Upper lobe of left lung (tissue), 6 donors: ENCODE data around the gene OR7D4. TPM values are rescaled to one million over a fixed set of nuclear protein-coding genes. Genes with fewer than 3 reads are reported as not detected.

Experiments used
- ATAC-seq, 2 donors: fragments of 200-7000 bp; cut with Tn5 transposase; one replicate each; pipeline ENCODE4 v1.9.1; 2022; ENCODE audit warnings: mild to moderate bottlenecking in 2 of 2, moderate library complexity in 2 of 2; ENCODE audit not compliant: low FRiP score in 2 of 2
- DNase-seq, 2 donors: peaks; one replicate each; pipeline ENCODE4 v3.0.0-alpha.2; 2019 to 2020
- H3K27ac ChIP-seq, 4 donors: fragments of 200-600 bp; sonication (generic); one replicate each; pipeline ENCODE4 v1.5.1; 2016 to 2019
- H3K27me3 ChIP-seq, 4 donors: fragments of 200-600 bp; sonication (generic); one replicate each; pipeline ENCODE4 v1.5.1; 2017 to 2019
- H3K36me3 ChIP-seq, 4 donors: fragments of 200-600 bp; sonication (generic); one replicate each; pipeline ENCODE4 v1.5.1; 2016 to 2019
- H3K4me1 ChIP-seq, 4 donors: fragments of 200-600 bp; sonication (generic); one replicate each; pipeline ENCODE4 v1.5.1; 2018 to 2019
- H3K4me3 ChIP-seq, 4 donors: fragments of 200-600 bp; sonication (generic); one replicate each; pipeline ENCODE4 v1.5.1; 2017 to 2019; ENCODE audit warnings: mild to moderate bottlenecking in 2 of 4, moderate library complexity in 1 of 4
- H3K9me3 ChIP-seq, 4 donors: fragments of 200-600 bp; sonication (generic); one replicate each; pipeline ENCODE4 v1.5.1; 2018 to 2019
- CTCF ChIP-seq, 6 experiments: fragments of 450-650 bp in 4 of 6; fragments of 200-600 bp in 2 of 6; sonication (generic) in 2 of 6; IDR thresholded peaks; one replicate each; pipeline ENCODE4 v1.5.1; 2016 to 2019; ENCODE audit warnings: antibody characterized with exemption in 6 of 6
- EP300 ChIP-seq, 4 donors: sonication (generic); formaldehyde crosslinking; IDR thresholded peaks; one replicate each; pipeline ENCODE4 v1.5.1; 2017; ENCODE audit warnings: antibody characterized with exemption in 4 of 4, control low read depth in 2 of 4
- POLR2A ChIP-seq, 4 donors: fragments of 450-650 bp; IDR thresholded peaks; one replicate each; pipeline ENCODE4 v1.5.1; 2016 to 2017; ENCODE audit warnings: antibody characterized with exemption in 4 of 4, mild to moderate bottlenecking in 2 of 4
- POLR2AphosphoS5 ChIP-seq, 2 donors: sonication (generic); formaldehyde crosslinking; IDR thresholded peaks; one replicate each; pipeline ENCODE4 v1.5.1; 2017; ENCODE audit warnings: antibody characterized with exemption in 2 of 2
- WGBS, 2 donors: methylation state at CpG; one replicate each; pipeline ENCODE4 v1.1.5; 2017 to 2018; 5-methylcytosine and 5-hydroxymethylcytosine counted together
- total RNA-seq, 6 donors: library from RNA; depleted of rRNA in 4 of 6; stranded (reverse); fragments of >200 nt in 4 of 6; gene quantifications; one replicate each; pipeline versions ENCODE4 v1.1.0 to v1.2.1, GENCODE V29; 2016 to 2021
- donor health status: DM: no; HTN: no; CAD: no; lungs with moderate emphysema.
- donor health status: DM: no; HTN: yes; CAD: no; lungs with severe emphysema.

The OR7D4 gene
- total RNA-seq, 6 donors from 2014 or later = not detected

- DNase-seq = no peak
- no peak overlapping the region for H3K4me3 ChIP-seq
- H3K4me1 ChIP-seq = no peaks in the 10 kb centered on the region
- 81 to 84% methylated on average over 6 of the region's 6 CpGs for WGBS, 2 donors
- H3K27ac ChIP-seq = no peak overlapping the region
- TF ChIP-seq POLR2AphosphoS5 (IDR thresholded peaks at IDR 0.05) = no peak
- no peak for TF ChIP-seq EP300 (IDR thresholded peaks at IDR 0.05)
- TF ChIP-seq CTCF (IDR thresholded peaks at IDR 0.05) = no peak
- TF ChIP-seq POLR2A (IDR thresholded peaks at IDR 0.05) = no peak
- no peaks in the 10 kb centered on the region for H3K9me3 ChIP-seq
- ATAC-seq = no peak
- H3K36me3 ChIP-seq = no peaks in the 10 kb centered on the region
- no peaks in the 10 kb centered on the region for H3K27me3 ChIP-seq
Observed at GRCh38 chr19:9187191-9187590, 32.2 kb downstream of the OR7D4 start.

GRCh38 chr19:9183000-9183399 is 36.4 kb downstream of the OR7D4 start:
- WGBS, 2 donors = 94 to 96% methylated on average over 17 of the region's 17 CpGs
- Histone ChIP-seq H3K36me3 (no peaks in the 10 kb centered on the region), H3K27ac (no peak overlapping the region), H3K4me3 (no peak overlapping the region), H3K4me1 (no peaks in the 10 kb centered on the region), H3K27me3 (no peaks in the 10 kb centered on the region), H3K9me3 (no peaks in the 10 kb centered on the region)
- no peak for TF ChIP-seq EP300 (IDR thresholded peaks at IDR 0.05)
- DNase-seq = peak in 1 of 2 donors; percentile 52
- no peak for ATAC-seq

DNA sequence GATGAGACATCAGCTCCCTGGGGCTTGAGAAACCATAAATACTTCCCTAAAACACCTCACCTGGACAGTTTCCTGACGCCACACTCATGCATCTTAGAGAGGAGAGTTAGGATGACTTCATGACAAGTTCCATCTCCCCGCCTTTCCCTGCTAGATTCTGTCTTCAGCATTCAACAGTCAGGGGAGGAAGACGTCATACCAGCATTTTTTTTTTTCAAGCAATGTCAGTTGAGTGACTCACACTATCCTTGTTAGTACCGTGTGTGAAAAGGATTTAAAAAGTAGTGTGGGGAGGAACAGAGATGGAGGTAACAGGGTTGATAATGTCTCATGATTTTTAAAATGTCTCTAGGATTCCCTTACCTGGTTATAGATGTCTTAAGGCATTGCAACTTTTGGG is 40.5 kb downstream of the OR7D4 start, which contains the start of gene OR7D2:
Gene OR7D2 (plus strand): TSS at position 79 of the 400 bp plus-strand sequence. CDS start 6,803 bp downstream, outside the sequence.
- no peaks in the 10 kb centered on the region for H3K27me3 ChIP-seq
- no peak for ATAC-seq
- WGBS, 2 donors = 73 to 75% methylated on average over 4 of the region's 4 CpGs
- H3K36me3 ChIP-seq = no peaks in the 10 kb centered on the region
- DNase-seq = no peak
- TF ChIP-seq POLR2A (IDR thresholded peaks at IDR 0.05) (no peak), CTCF (IDR thresholded peaks at IDR 0.05) (no peak), POLR2AphosphoS5 (IDR thresholded peaks at IDR 0.05) (no peak), EP300 (IDR thresholded peaks at IDR 0.05) (no peak)
- H3K4me3 ChIP-seq = no peak within 1 kb of the TSS
- no peak within 1 kb of the TSS for H3K27ac ChIP-seq
- no peaks in the 10 kb centered on the region for H3K9me3 ChIP-seq
- H3K4me1 ChIP-seq = no peaks in the 10 kb centered on the region

DNA sequence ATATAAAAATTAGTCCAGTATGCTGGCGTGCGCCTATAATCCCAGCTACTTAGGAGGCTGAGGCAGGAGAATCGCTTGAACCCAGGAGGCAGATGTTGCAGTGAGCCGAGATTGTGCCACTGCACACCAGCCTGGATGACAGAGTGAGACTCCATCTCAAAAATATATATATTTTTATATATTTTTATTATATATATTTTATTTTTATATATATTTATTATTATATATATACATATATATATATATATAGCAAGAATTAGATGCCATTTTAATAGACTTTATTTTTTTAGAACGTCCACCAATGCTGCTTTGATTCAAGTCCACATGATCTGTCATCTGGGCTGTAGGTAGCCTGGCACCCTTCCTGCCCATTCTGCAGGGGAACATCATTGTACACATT is 44.1 kb downstream of the OR7D4 start:
- 89 to 96% methylated on average over 5 of the region's 5 CpGs for WGBS, 2 donors
- H3K27ac ChIP-seq = no peak overlapping the region
- DNase-seq (no peak), ATAC-seq (no peak)
- no peaks in the 10 kb centered on the region for H3K4me1 ChIP-seq
- TF ChIP-seq EP300 (IDR thresholded peaks at IDR 0.05) (no peak), POLR2A (IDR thresholded peaks at IDR 0.05) (no peak), CTCF (IDR thresholded peaks at IDR 0.05) (no peak)
- no peaks in the 10 kb centered on the region for H3K27me3 ChIP-seq
- H3K9me3 ChIP-seq = no peaks in the 10 kb centered on the region
- no peak overlapping the region for H3K4me3 ChIP-seq
- H3K36me3 ChIP-seq = no peaks in the 10 kb centered on the region

- no peak for TF ChIP-seq POLR2AphosphoS5 (IDR thresholded peaks at IDR 0.05)
- no peak for TF ChIP-seq POLR2A (IDR thresholded peaks at IDR 0.05)
- H3K27ac ChIP-seq = no peak overlapping the region
- DNase-seq = no peak
- H3K36me3 ChIP-seq = peaks cover 0 to 14% (median 0%) of the 10 kb centered on the region in 4 donors
- no peak for ATAC-seq
- no peak overlapping the region for H3K4me3 ChIP-seq
- H3K27me3 ChIP-seq = no peaks in the 10 kb centered on the region
- WGBS, 2 donors = 75 to 81% methylated on average over 6 of the region's 6 CpGs
- no peaks in the 10 kb centered on the region for H3K9me3 ChIP-seq
- no peaks in the 10 kb centered on the region for H3K4me1 ChIP-seq
Observed at GRCh38 chr19:9171393-9171991, 47.9 kb downstream of the OR7D4 start.

DNA sequence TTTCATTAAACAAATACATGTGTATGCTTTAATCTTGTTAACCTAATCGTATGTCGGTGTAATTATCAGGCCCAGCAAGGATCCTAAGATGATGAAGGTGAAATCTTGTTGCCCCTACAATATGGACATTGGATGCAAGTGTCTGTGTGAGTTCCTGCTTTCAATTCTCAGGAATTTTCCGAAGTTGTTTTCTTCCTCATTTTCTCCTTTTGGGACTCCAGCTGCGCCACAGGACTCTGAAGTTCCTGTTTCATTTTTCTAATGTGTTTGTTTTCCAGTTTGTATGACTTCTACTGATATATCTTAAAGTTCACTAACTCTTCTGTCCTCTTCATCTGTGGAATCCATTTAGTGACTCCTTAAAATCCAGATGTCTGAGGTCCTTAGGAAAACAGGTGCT is 52.5 kb downstream of the OR7D4 start:
- WGBS, 2 donors = 84 to 87% methylated on average over 4 of the region's 4 CpGs
- Histone ChIP-seq H3K4me3 (no peak overlapping the region), H3K27me3 (no peaks in the 10 kb centered on the region), H3K4me1 (no peaks in the 10 kb centered on the region), H3K27ac (no peak overlapping the region), H3K36me3 (peaks cover 9 to 58% (median 23%) of the 10 kb centered on the region in 4 donors), H3K9me3 (peaks cover 0 to 23% (median 6%) of the 10 kb centered on the region in 4 donors)
- ATAC-seq (no peak), DNase-seq (no peak)
- TF ChIP-seq POLR2A (IDR thresholded peaks at IDR 0.05) = no peak
- no peak for TF ChIP-seq POLR2AphosphoS5 (IDR thresholded peaks at IDR 0.05)
- no peak for TF ChIP-seq CTCF (IDR thresholded peaks at IDR 0.05)
- TF ChIP-seq EP300 (IDR thresholded peaks at IDR 0.05) = no peak
